RWPE2 (cell line): ENCODE data around the gene SLC26A5.

ENCODE experiments used
- ATAC-seq: fragments of 200-7000 bp; cut with Tn5 transposase; 3 replicates; pipeline ENCODE4 v1.9.1; 2021; ENCODE audit warnings: low read depth
- DNase-seq: peaks from one replicate; pipeline ENCODE4 v3.0.0-alpha.2; 2020; ENCODE audit warnings: low spot score
- H3K27ac ChIP-seq: fragments of 450-650 bp; 2 replicates; pipeline ENCODE4 v1.5.1; 2017; ENCODE audit warnings: mild to moderate bottlenecking; ENCODE audit not compliant: poor library complexity, severe bottlenecking
- H3K27me3 ChIP-seq: fragments of 250-450 bp; sonication (Bioruptor Pico); 2 replicates; pipeline ENCODE4 v1.5.1; 2021; ENCODE audit warnings: mild to moderate bottlenecking, moderate library complexity; ENCODE audit not compliant: insufficient read depth, poor library complexity, severe bottlenecking
- H3K36me3 ChIP-seq: fragments of 250-450 bp; sonication (Bioruptor Pico); 2 replicates; pipeline ENCODE4 v1.5.1; 2020; ENCODE audit warnings: low read depth, mild to moderate bottlenecking, moderate library complexity
- H3K4me1 ChIP-seq: fragments of 250-450 bp; sonication (Bioruptor Pico); 2 replicates; pipeline ENCODE4 v1.5.1; 2021; ENCODE audit warnings: mild to moderate bottlenecking, moderate library complexity; ENCODE audit not compliant: insufficient read depth, poor library complexity, severe bottlenecking
- H3K4me3 ChIP-seq: fragments of 250-450 bp; sonication (Bioruptor Pico); 2 replicates; pipeline ENCODE4 v1.5.1; 2021; ENCODE audit warnings: mild to moderate bottlenecking, moderate library complexity; ENCODE audit not compliant: severe bottlenecking
- H3K9me3 ChIP-seq: fragments of 250-450 bp; sonication (Bioruptor Pico); 2 replicates; pipeline ENCODE4 v1.5.1; 2021; ENCODE audit warnings: mild to moderate bottlenecking, moderate library complexity; ENCODE audit not compliant: severe bottlenecking
- CTCF ChIP-seq: fragments of 450-650 bp; IDR thresholded peaks from one replicate; pipeline ENCODE4 v1.5.1; 2017; ENCODE audit warnings: mild to moderate bottlenecking, moderate library complexity; ENCODE audit not compliant: poor library complexity, severe bottlenecking

SLC26A5 gene

GRCh38 chr7:103343332-103343731 lies 102.7 kb downstream of the SLC26A5 start:
- Histone ChIP-seq H3K4me3 (peak overlapping the region; percentile 76), H3K27me3 (no peaks in the 10 kb centered on the region), H3K9me3 (no peaks in the 10 kb centered on the region), H3K4me1 (peaks cover 13% of the 10 kb centered on the region), H3K27ac (no peak overlapping the region), H3K36me3 (peaks cover 50% of the 10 kb centered on the region)
- DNase-seq, result no peak
- no peak for ATAC-seq
- no peak for TF ChIP-seq CTCF

DNA sequence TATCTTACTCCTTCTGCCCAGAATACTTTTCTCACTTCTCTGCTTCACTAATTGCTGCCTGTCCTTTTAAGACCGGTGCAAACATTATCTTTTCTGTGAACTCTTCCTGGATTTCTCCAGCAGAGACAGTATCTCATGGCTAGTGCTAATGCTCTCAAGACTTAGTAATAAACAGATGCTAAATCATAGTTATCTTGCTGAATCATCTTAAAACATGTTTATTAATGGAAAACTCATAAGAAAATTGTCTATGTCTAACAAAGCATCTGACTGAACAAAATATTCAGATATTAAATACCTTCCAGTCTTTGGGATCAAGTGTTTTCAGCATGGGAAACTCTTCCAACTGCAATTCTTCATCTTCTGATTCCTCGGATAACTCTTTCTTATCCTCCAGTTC lies 104.5 kb downstream of the SLC26A5 start:
- no peak for DNase-seq
- Histone ChIP-seq H3K27me3 (no peaks in the 10 kb centered on the region), H3K9me3 (no peaks in the 10 kb centered on the region), H3K4me1 (peaks cover 5% of the 10 kb centered on the region), H3K27ac (no peak overlapping the region), H3K36me3 (peaks cover 66% of the 10 kb centered on the region), H3K4me3 (no peak overlapping the region)
- no peak for ATAC-seq
- TF ChIP-seq CTCF, result no peak

DNA sequence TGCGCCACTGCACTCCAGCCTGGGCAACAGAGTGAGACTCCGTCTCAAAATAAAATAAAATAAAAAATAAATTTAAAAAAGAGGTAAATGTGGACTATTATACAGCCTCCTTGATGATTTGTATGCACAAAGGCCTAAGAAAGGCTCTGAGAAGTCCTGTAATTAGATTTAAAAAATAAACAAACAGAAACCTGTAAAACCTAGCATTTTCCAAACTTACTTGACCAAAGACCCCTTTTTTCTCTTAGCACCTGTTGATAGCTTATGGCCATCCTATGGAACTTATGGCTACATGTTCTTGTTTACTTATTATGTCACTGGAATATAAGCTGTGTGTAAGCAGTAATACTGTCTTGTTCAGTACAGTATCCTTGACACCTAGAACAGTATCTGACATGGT lies 107.1 kb downstream of the SLC26A5 start:
- Histone ChIP-seq H3K4me3 (no peak overlapping the region), H3K9me3 (no peaks in the 10 kb centered on the region), H3K27ac (no peak overlapping the region), H3K27me3 (no peaks in the 10 kb centered on the region), H3K4me1 (no peaks in the 10 kb centered on the region), H3K36me3 (peaks cover 92% of the 10 kb centered on the region)
- ATAC-seq (no peak), DNase-seq (no peak)
- no peak for TF ChIP-seq CTCF

GRCh38 chr7:103336761-103337160 lies 109.2 kb downstream of the SLC26A5 start:
- H3K27me3 ChIP-seq, result no peaks in the 10 kb centered on the region
- H3K27ac ChIP-seq, result no peak overlapping the region
- H3K9me3 ChIP-seq, result no peaks in the 10 kb centered on the region
- DNase-seq, result no peak
- no peak for TF ChIP-seq CTCF
- peaks cover 88% of the 10 kb centered on the region for H3K36me3 ChIP-seq
- ATAC-seq, result no peak
- no peaks in the 10 kb centered on the region for H3K4me1 ChIP-seq
- no peak overlapping the region for H3K4me3 ChIP-seq

DNA sequence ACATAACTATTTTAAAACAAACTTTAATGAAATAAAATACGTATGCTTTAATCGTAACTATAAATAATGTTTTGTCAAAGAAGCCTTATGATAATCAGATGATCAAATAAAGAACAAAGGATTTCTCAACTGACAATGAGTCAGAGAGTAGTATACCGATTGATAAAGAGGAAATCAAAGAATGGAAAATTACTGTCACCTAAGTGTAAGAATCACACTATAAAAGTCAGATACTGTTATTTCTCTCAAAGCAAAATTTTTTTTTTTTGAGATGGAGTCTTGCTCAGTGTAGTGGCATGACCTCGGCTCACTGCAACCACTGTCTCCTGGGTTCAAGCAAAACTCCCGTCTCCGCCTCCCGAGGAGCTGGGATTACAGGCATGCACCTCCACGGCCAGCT lies 120.3 kb downstream of the SLC26A5 start:
- Histone ChIP-seq H3K27me3 (no peaks in the 10 kb centered on the region), H3K36me3 (peaks cover 87% of the 10 kb centered on the region), H3K9me3 (no peaks in the 10 kb centered on the region), H3K4me3 (no peak overlapping the region), H3K27ac (no peak overlapping the region), H3K4me1 (no peaks in the 10 kb centered on the region)
- no peak for TF ChIP-seq CTCF
- DNase-seq (no peak), ATAC-seq (no peak)
